GM21576 (cell line): Measurements from ENCODE around the gene LGALS9B.
"Not testable (repeated sequence)": the region's sequence is repeated elsewhere in the genome, so short reads cannot be mapped to it uniquely, and the experiment has no call there.

Experiments
- ATAC-seq: cut with Tn5 transposase; IDR thresholded peaks from one replicate; pipeline ENCODE4 v1.9.1; 2021; ENCODE audit warnings: mild to moderate bottlenecking, moderate library complexity; ENCODE audit not compliant: unreplicated experiment

Gene LGALS9B

DNA sequence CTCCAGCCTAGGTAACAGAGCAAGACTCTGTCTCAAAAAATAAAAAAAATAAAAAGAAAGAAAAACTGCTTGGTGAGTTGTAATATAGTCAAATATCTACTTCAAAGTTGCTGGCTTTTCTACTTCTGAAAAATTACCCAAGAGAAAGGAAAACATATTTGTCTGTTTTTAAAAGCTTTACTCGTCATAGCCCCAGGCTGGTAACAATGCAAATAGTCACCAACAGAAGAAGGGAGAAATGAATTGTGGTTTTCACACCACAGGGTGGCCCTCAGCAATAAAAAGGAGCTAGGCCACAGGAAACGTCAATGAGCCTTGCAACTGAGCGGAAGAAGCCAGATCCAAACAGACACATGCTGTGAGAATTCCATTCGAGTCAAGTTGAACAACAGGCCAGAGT lies 1.8 kb upstream of the LGALS9B start:
- not testable (repeated sequence) for ATAC-seq

GRCh38 chr17:20466999-20467398 lies 340 bp downstream of the LGALS9B start:
- ATAC-seq = not testable (repeated sequence)

DNA sequence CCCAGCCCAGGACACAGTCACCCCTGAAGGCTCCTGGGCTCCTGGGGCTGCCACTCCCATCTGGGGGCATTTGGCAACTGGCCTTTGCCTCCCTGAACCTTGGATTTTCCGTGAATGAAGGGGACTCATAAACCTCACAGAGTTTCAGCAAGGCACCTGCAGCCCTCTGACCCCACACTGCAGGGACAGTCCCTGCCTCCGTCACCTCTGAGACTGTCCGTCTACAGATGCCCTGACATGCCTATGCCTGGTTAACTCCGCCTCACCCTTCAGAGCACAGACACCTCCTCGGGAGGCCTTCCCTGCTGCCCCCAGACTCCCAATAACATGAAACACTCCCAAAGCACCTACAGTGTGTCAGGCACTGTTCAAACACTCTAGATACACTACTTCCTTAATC lies 786 bp downstream of the LGALS9B start:
- ATAC-seq = not testable (repeated sequence)

DNA sequence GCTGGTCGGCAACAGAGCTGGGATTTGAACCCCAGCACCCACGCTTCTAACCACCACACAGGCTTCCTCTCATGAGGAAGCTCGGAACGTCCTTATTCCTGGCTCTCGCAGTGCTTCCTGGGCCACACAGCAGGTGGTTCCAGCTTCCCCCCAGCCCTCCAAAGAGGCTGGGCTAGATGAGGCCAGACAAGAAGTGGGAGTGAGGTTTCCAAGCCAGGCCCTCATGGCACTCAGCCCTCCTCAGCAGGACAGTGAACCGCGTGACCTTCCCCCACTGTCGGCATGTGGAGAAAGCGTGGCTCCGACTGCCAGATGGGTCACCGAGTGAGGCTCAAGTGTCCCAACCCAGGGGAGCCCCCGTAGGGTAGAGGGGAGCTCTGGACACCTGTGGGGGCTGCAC lies 1.8 kb downstream of the LGALS9B start:
- ATAC-seq = not testable (repeated sequence)

GRCh38 chr17:20464854-20465414 lies 2.4 kb downstream of the LGALS9B start:
- not testable (repeated sequence) for ATAC-seq

- not testable (repeated sequence) for ATAC-seq
These were observed 5.2 kb downstream of the LGALS9B start for GRCh38 chr17:20462158-20462557.

DNA sequence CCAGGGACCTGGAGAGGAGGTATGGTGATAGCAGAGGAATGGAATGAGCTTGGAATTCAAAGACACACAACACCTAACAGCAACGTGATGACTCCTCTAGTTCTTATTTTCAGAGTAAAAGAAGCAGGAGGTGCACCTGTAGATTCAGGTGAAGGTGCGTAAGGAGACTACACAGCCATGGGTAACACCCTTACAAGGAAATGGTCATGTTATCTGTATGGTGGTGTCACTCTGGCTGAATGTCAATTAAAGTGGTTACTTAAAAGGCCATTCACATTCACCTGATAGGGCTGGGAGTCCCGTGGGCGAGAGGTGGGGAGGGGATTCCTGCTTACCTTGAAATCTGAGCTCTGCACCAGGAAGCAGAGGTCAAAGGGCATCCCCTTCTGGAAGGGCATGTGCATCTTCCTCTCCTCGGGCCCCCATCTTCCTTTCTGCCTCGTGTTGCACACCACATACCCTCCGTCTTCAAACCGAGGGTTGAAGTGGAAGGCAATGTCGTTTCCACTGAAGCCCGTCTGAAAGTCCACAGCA lies 9.4 kb downstream of the LGALS9B start:
- ATAC-seq = not testable (repeated sequence)

DNA sequence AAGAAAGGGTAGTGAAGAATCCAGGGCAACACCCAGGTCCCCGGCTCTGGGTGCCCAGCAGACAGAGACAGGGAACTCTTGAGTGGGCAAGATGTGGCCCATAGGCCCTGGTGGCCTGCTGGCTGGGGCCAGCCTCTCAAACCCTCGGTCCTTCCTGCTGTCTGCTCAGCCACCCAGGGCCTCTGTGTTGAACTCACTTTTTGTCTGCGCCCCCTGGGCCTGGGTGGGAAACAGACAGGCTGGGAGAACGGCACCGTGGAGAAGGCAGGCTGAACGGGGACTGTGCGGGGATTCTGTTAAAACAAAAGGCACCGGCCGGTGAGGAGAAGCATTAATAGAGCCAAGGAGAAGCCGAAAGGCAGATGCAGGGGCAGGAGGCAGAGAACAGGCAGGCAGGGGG lies 12.2 kb downstream of the LGALS9B start:
- not testable (repeated sequence) for ATAC-seq

DNA sequence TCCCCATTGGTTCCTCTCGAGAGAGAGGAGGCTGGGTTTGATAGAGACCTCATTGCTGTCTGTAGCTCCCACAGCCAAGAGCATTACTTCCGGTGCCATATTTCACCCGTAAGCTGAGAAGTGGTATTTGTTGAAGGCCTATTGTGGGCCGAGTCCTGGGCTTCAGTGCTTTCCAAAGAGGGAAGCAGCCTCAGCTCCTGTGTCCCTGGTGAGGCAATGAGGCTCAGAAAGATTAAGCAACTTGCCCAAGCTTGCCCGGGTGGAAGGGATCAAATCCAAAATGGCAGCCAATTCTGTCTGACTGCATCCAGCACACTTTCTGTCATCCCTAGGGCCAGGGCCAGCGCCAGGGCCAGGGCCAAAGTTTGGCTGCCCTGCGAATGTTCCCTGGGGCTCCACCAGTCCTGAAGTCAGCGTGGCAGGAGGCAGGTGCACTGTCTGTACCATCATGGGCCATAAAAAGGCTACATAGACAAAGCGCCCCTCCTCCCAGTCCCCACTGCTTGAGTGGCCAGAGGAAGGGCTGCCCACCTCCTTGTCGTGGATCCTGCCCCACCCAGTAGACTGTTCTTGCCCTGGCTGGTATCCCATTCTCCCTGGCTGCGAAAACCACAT lies 13.4 kb downstream of the LGALS9B start:
- ATAC-seq = not testable (repeated sequence)

GRCh38 chr17:20450852-20451251 lies 16.5 kb downstream of the LGALS9B start:
- ATAC-seq = not testable (repeated sequence)

DNA sequence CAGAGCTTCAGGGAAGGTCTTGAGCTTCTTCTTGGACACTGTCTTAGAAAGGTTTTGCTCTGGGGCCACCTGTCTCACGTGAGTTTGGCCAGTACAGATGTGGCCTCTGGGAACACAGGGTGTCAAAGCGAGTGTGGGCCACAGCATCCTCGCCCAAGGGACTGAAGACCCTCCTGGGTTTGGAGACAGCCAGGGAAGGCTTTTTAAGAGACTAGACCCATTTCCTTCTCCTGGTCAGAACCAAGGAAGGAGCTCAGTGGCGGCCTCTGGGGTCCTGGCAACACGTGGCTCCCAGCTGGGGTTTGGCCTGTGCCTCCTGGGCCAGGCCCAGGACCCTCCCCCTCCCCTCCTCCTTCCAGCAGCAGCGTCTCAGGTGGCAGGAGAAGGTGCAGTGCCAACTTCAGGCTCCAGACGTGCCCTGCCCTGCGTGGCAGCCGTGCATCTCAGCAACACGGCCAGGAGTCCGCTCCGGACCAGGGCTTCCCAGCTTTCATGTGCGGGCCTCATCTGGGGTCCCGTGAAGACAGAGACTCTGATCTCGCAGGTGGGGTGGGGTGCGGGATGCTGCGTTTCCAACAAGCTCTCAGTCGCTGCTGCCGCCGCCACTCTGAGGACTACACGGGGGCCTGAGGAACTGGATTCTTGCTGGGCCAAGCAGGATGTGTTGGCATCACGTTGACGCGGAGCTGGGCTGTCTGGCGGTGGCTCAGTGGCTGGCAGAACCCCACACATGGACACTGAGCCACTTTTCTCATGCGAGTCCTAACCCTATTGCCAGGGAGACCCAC lies 19.6 kb downstream of the LGALS9B start:
- ATAC-seq = not testable (repeated sequence)

DNA sequence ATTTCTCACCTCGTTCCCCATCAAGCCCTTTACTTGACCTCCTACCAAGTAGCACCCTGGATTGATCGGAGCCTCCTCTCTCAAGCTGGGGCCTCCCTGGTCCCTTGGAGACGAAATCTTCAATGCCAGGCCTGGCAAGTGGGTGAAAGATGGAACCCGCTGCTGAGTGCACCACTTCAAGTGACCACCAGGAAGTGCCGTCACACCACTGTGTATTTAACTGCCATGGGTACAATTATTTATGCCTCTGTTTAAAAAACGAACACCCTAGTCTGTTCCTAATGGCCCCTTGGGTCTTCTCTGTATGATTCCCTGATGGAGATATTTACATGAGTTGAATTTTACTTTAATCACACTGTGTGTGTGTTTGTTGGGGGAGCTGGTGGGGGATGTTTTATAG lies 20.4 kb downstream of the LGALS9B start:
- not testable (repeated sequence) for ATAC-seq

DNA sequence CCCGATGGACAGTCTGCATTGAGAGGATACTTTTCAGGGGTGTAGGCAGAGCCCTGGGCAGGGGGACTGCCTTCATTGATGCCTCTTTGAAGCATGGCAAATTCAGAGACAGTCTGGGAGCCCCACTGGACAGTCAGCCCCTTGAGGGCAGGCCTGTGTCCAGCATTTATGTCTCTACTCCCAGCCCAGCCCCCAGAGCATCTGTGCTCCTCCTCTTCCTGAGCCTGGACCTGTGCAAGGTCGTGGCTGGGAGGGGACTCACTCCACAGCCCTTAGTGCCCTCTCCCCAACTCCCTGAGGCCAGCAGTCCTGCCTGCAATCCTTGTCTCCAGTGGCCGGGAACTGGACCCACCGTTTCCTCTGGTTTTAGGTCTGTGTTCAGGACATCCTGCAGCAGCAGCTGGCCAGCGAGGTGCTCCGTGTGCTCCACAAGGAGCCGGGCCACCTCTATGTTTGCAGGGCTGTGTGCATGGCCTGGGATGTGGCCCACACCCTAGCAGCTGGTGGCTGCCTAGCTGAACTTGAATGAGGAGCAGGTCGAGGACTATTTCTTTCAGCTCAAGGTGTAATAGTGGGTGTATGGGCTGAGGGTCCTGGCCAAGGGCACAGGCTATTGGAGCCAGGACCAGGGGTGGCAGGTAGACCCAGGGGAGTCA lies 22.6 kb downstream of the LGALS9B start:
- ATAC-seq = not testable (repeated sequence)

DNA sequence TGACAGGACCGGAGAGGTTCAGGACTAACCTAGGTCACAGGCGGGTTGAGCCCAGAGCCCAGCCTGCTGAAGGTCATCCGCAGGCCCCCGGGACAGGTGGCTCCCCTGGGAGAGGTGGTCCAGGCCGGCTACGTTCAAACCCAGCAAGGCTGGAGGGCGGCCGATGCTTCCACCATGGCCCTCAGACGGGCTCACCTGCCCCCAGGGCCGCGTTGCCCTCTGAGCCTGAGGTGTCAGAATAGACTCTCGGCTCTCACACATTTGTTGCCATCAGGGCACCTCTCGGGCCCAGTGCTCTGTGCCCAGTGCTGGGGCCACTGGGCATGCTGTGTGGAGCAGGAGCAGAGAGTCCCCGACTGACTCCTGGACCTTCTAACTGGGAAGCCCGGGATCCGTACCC lies 23.2 kb downstream of the LGALS9B start:
- ATAC-seq = not testable (repeated sequence)

GRCh38 chr17:20443632-20444031 lies 23.7 kb downstream of the LGALS9B start:
- not testable (repeated sequence) for ATAC-seq

DNA sequence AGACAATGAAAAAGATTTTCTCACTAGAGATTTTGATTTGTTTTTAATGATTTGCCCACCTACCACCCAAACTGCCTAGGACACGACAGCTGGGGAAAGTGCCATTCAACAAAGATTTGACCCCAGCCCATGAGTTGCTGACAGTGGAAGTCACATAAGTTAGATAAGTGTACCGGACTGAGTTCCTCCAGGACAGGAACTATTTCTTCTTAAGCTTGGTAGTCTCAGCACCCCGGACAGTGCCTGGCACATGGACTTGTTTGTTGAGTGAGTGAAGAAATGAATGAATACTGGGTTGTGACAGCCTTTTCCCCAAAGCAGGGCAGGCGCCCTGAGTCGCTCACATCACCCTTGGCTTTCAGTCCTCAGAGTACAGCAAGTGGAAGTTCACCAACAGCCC lies 26.7 kb downstream of the LGALS9B start:
- not testable (repeated sequence) for ATAC-seq

- ATAC-seq = not testable (repeated sequence)
These were observed 32.2 kb downstream of the LGALS9B start for GRCh38 chr17:20435166-20435565.

GRCh38 chr17:20433382-20433781 lies 34.0 kb downstream of the LGALS9B start:
- ATAC-seq = not testable (repeated sequence)

- ATAC-seq = not testable (repeated sequence)
These were observed 40.1 kb downstream of the LGALS9B start for GRCh38 chr17:20427264-20427663.

- not testable (repeated sequence) for ATAC-seq
These were observed 44.5 kb downstream of the LGALS9B start for GRCh38 chr17:20422826-20423225.

- ATAC-seq = not testable (repeated sequence)
These were observed 48.5 kb downstream of the LGALS9B start for GRCh38 chr17:20418838-20419237.
